ENCODE data around the gene GRID1. TPM values are rescaled to one million over a fixed set of nuclear protein-coding genes. Genes with fewer than 3 reads are reported as not detected.

The GRID1 gene
- total and polyA plus RNA-seq, 9 of the 15 experiments (the other 6 are each of a cell fraction or from before 2014, with no cell fraction given): 0.01 to 7.2 (median 1.2) TPM

- no TSS peak for BruUV-seq (replicated peaks)
- Histone ChIP-seq H3K9me1 (ENCODE audit: control insufficient read depth, insufficient read depth, low read length) (no peaks in the 10 kb centered on the region), H3K27me3 (ENCODE audit: control insufficient read depth in 2 of 2, insufficient read depth in 2 of 2, low read length in 2 of 2) (peaks cover 0 to 4% of the 10 kb centered on the region in 2 experiments; a peak in 1 of 5 replicates), H3K36me3 (ENCODE audit: control insufficient read depth, insufficient read depth, low read length) (no peaks in the 10 kb centered on the region), H2AFZ (ENCODE audit: low read depth, low read length) (no peak overlapping the region), H3K4me2 (ENCODE audit: insufficient read depth, low read length) (no peak overlapping the region), H3K27ac (ENCODE audit: extremely low read depth, low read depth, low read length) (no peak overlapping the region), H3K9me3 (replicated peaks; ENCODE audit: control insufficient read depth, insufficient read depth, low read depth, low read length) (no peaks in the 10 kb centered on the region), H4K20me1 (replicated peaks; ENCODE audit: control insufficient read depth, insufficient read depth, low read length) (no peaks in the 10 kb centered on the region), H3K9ac (ENCODE audit: insufficient read depth in 1 of 2, low read depth in 2 of 2, low read length in 2 of 2) (no peak overlapping the region), H3K4me1 (replicated peaks in 1 of 2; ENCODE audit: control insufficient read depth in 2 of 2, insufficient read depth in 2 of 2, low read length in 2 of 2) (no peaks in the 10 kb centered on the region), H3K79me2 (ENCODE audit: control insufficient read depth, insufficient read depth, low read length) (no peaks in the 10 kb centered on the region), H3K4me3 (no peak overlapping the region)
- intact Hi-C loops (cut with micrococcal nuclease) (no loop called here), in situ Hi-C loops (cut with MboI) (no loop called here)
- DNase-seq (ENCODE audit: extremely low read depth in 1 of 4, low spot score in 3 of 4) (no peak), FAIRE-seq (no peak), ATAC-seq (no peak)
- CTCF ChIA-PET (ENCODE audit: low intra/inter-chr PET ratio): no interaction called here
- WGBS (ENCODE audit: insufficient coverage, low coverage, missing lambda C conversion rate): 0% methylated on average over 2 of the region's 5 CpGs
- TF ChIP-seq MXI1 (IDR thresholded peaks at IDR 0.05; ENCODE audit: low read depth, low read length) (no peak), SMC3 (conservative IDR thresholded peaks at IDR 0.05; ENCODE audit: insufficient read depth, low read depth, low read length) (no peak), PTTG1 (tag; IDR thresholded peaks at IDR 0.05; ENCODE audit: low read depth) (no peak), ZKSCAN8 (CRISPR knock-in tag; IDR thresholded peaks at IDR 0.05) (no peak), KLF1 (tag; IDR thresholded peaks at IDR 0.05) (no peak), DACH1 (IDR thresholded peaks at IDR 0.05; ENCODE audit: partially characterized antibody) (no peak)
- POLR2A ChIA-PET: no interaction called here
Observed at GRCh38 chr10:86128360-86128759, 238.2 kb downstream of the GRID1 start.

GRCh38 chr10:86127274-86127819 is 239.2 kb downstream of the GRID1 start:
- in situ Hi-C loops (cut with MboI): no loop called here
- ChIA-PET POLR2A (no interaction called here), CTCF (ENCODE audit: low intra/inter-chr PET ratio) (no interaction called here)
- Histone ChIP-seq H3K4me2 (ENCODE audit: insufficient read depth, low read length) (no peak overlapping the region), H3K36me3 (ENCODE audit: control insufficient read depth, insufficient read depth, low read length) (no peaks in the 10 kb centered on the region), H4K20me1 (replicated peaks; ENCODE audit: control insufficient read depth, insufficient read depth, low read length) (no peaks in the 10 kb centered on the region), H2AFZ (ENCODE audit: low read depth, low read length) (no peak overlapping the region), H3K9me3 (replicated peaks; ENCODE audit: control insufficient read depth, insufficient read depth, low read depth, low read length) (no peaks in the 10 kb centered on the region), H3K9me1 (ENCODE audit: control insufficient read depth, insufficient read depth, low read length) (no peaks in the 10 kb centered on the region), H3K27ac (ENCODE audit: extremely low read depth, low read depth, low read length) (no peak overlapping the region), H3K79me2 (ENCODE audit: control insufficient read depth, insufficient read depth, low read length) (no peaks in the 10 kb centered on the region), H3K4me1 (replicated peaks in 1 of 2; ENCODE audit: control insufficient read depth in 2 of 2, insufficient read depth in 2 of 2, low read length in 2 of 2) (no peaks in the 10 kb centered on the region), H3K9ac (ENCODE audit: insufficient read depth in 1 of 2, low read depth in 2 of 2, low read length in 2 of 2) (no peak overlapping the region), H3K27me3 (ENCODE audit: control insufficient read depth in 2 of 2, insufficient read depth in 2 of 2, low read length in 2 of 2) (peaks cover 0 to 4% of the 10 kb centered on the region in 2 experiments; a peak in 1 of 5 replicates), H3K4me3 (no peak overlapping the region)
- no peak for FAIRE-seq
- WGBS (ENCODE audit: insufficient coverage, low coverage, missing lambda C conversion rate): 0% methylated on average over 6 of the region's 8 CpGs
- intact Hi-C loops (cut with micrococcal nuclease): no loop called here
- ATAC-seq: no peak
- DNase-seq (ENCODE audit: extremely low read depth in 1 of 4, low spot score in 3 of 4): no peak
- no TSS peak for BruUV-seq (replicated peaks)
- TF ChIP-seq ZNF511 (CRISPR knock-in tag; IDR thresholded peaks at IDR 0.05) (no peak), HMG20B (CRISPR knock-in tag; IDR thresholded peaks at IDR 0.05) (no peak), CBX2 (IDR thresholded peaks at IDR 0.05; ENCODE audit: insufficient read depth, low read length, poor library complexity, severe bottlenecking) (no peak), JUND (IDR thresholded peaks at IDR 0.05; ENCODE audit: borderline replicate concordance, low read depth, low read length) (no peak), JUND (tag; IDR thresholded peaks at IDR 0.05; ENCODE audit: borderline replicate concordance, low read depth, low read length) (no peak), NFIC (IDR thresholded peaks at IDR 0.05) (no peak), TFAP4 (CRISPR knock-in tag; IDR thresholded peaks at IDR 0.05; ENCODE audit: borderline replicate concordance) (no peak), PRMT5 (CRISPR knock-in tag; IDR thresholded peaks at IDR 0.05) (no peak)
